OCI-LY7 (cell line): Measurements from ENCODE around the gene C1orf21. TPM values are rescaled to one million over a fixed set of nuclear protein-coding genes. Genes with fewer than 3 reads are reported as not detected.

Source experiments
- BruUV-seq: library from RNA; stranded (reverse); fragments of 400-500 nt; replicated peaks from 2 replicates; lab custom pipeline; 2021; lab: Mats Ljungman, UMichigan
- CTCF ChIA-PET: fragments of 300-600 bp; sonication (Branson Sonifier 250); formaldehyde crosslinking; loops from one replicate; lab custom pipeline; 2022; ENCODE audit warnings: antibody characterized with exemption; ENCODE audit not compliant: unreplicated experiment; lab: Charles Lee
- POLR2A ChIA-PET: fragments of 300-600 bp; sonication (Branson Sonifier 250); formaldehyde crosslinking; loops from one replicate; lab custom pipeline; 2022; ENCODE audit warnings: antibody characterized with exemption; lab: Charles Lee
- DNase-seq: peaks from one replicate; pipeline ENCODE4 v3.0.0-alpha.2; 2015; ENCODE audit warnings: low spot score
- H2AFZ ChIP-seq: fragments of 200-600 bp; sonication (generic), shearing (Covaris generic); 2 replicates; pipeline ENCODE4 v1.6.1; 2014; ENCODE audit warnings: mild to moderate bottlenecking, antibody characterized with exemption, low read length, moderate library complexity
- H3K27ac ChIP-seq: fragments of 200-600 bp; sonication (generic); 2 replicates; pipeline ENCODE4 v1.5.1; 2014; ENCODE audit warnings: mixed run types, low read depth, mild to moderate bottlenecking, moderate library complexity, low read length, inconsistent platforms; ENCODE audit not compliant: poor library complexity, severe bottlenecking
- H3K36me3 ChIP-seq: fragments of 200-600 bp; sonication (generic); 2 replicates; pipeline ENCODE4 v1.6.1; 2014; ENCODE audit warnings: mild to moderate bottlenecking, antibody characterized with exemption, low read length, moderate library complexity, mixed read lengths; ENCODE audit not compliant: insufficient read depth
- H3K4me1 ChIP-seq: fragments of 200-600 bp; sonication (generic); 2 replicates; pipeline ENCODE4 v1.5.1; 2014; ENCODE audit warnings: mild to moderate bottlenecking, low read length; ENCODE audit not compliant: insufficient read depth, poor library complexity, severe bottlenecking
- H3K4me2 ChIP-seq: fragments of 200-600 bp; sonication (generic); 2 replicates; pipeline ENCODE4 v1.6.1; 2014; ENCODE audit warnings: mild to moderate bottlenecking, low read length
- H3K4me3 ChIP-seq: fragments of 200-600 bp; sonication (generic); 2 replicates; pipeline ENCODE4 v1.5.1; 2014; ENCODE audit warnings: mild to moderate bottlenecking, low read depth, low read length; ENCODE audit not compliant: poor library complexity, severe bottlenecking
- H3K79me2 ChIP-seq: fragments of 200-600 bp; sonication (generic); 2 replicates; pipeline ENCODE4 v1.6.1; 2016; ENCODE audit warnings: low read depth, mild to moderate bottlenecking, low read length, moderate library complexity, mixed read lengths; ENCODE audit not compliant: insufficient read depth
- H3K9me2 ChIP-seq: fragments of 200-600 bp; sonication (generic); 2 replicates; pipeline ENCODE4 v1.6.1; 2016; ENCODE audit warnings: mild to moderate bottlenecking, low read length, mixed read lengths; ENCODE audit not compliant: insufficient read depth
- H3K9me3 ChIP-seq: fragments of 200-600 bp; sonication (generic); 2 replicates; pipeline ENCODE4 v1.6.1; 2014; ENCODE audit warnings: mild to moderate bottlenecking, mixed run types, low read length, mixed read lengths
- H4K20me1 ChIP-seq: fragments of 200-600 bp; sonication (generic); 2 replicates; pipeline ENCODE4 v1.6.1; 2014; ENCODE audit warnings: mild to moderate bottlenecking, antibody characterized with exemption, low read length, moderate library complexity, mixed read lengths; ENCODE audit not compliant: insufficient read depth
- EZH2phosphoT487 ChIP-seq: fragments of 200-600 bp; sonication (generic); IDR thresholded peaks from 2 replicates; pipeline ENCODE4 v1.6.1; 2018; ENCODE audit warnings: low read depth, borderline replicate concordance, mild to moderate bottlenecking, mixed run types, antibody characterized with exemption, low read length, moderate library complexity, mixed read lengths
- intact Hi-C: fragments of 100-400 bp; cut with micrococcal nuclease; formaldehyde crosslinking; loops from one replicate; pipeline ENCODE4 v1.10.0; 2022; ENCODE audit not compliant: unreplicated experiment
- total RNA-seq, 2 experiments: library from RNA; depleted of rRNA in 1 of 2; stranded (reverse); fragments of >200 nt in 1 of 2; shearing (Covaris generic) in 1 of 2; gene quantifications; 2 replicates each; pipeline ENCODE4 v1.2.3, GENCODE V29; 2014 to 2022
- TF ChIP-seq, protein P1 (sequence below): fragments of 200-600 bp; sonication (generic); conservative IDR thresholded peaks from 2 replicates; pipeline ENCODE4 v1.5.1; 2014; ENCODE audit warnings: mild to moderate bottlenecking, antibody characterized with exemption, low read length, moderate library complexity, mixed read lengths

The C1orf21 gene
- total RNA-seq, 2 experiments from 2014 or later, result not detected

DNA sequence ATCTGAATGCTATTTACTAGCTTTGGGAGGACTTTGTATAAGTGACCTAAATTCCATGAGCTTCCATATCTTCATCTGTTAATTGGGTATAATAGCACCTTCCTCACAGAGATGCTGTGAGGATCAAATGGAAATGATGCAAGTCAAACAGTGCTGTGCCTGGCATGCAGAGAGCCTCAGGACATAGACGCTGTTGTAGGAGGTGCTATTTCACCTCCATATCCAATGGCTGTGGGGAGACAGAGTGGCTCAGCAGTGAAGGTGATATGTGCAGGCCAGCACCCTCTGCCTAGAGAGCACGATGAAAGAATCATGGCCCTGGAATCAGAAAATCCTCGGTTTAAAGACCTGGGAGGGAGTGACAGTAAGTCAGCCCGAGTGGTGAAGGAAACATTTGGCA, 16.0 kb upstream of the C1orf21 start:
- TF ChIP-seq, protein P1, sequence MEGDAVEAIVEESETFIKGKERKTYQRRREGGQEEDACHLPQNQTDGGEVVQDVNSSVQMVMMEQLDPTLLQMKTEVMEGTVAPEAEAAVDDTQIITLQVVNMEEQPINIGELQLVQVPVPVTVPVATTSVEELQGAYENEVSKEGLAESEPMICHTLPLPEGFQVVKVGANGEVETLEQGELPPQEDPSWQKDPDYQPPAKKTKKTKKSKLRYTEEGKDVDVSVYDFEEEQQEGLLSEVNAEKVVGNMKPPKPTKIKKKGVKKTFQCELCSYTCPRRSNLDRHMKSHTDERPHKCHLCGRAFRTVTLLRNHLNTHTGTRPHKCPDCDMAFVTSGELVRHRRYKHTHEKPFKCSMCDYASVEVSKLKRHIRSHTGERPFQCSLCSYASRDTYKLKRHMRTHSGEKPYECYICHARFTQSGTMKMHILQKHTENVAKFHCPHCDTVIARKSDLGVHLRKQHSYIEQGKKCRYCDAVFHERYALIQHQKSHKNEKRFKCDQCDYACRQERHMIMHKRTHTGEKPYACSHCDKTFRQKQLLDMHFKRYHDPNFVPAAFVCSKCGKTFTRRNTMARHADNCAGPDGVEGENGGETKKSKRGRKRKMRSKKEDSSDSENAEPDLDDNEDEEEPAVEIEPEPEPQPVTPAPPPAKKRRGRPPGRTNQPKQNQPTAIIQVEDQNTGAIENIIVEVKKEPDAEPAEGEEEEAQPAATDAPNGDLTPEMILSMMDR, result no peak
- TF ChIP-seq EZH2phosphoT487, result no peak
- no peak overlapping the region for H2AFZ ChIP-seq
- CTCF ChIA-PET, result no interaction called here
- H3K4me3 ChIP-seq, result no peak overlapping the region
- H3K36me3 ChIP-seq, result no peaks in the 10 kb centered on the region
- H3K4me2 ChIP-seq, result no peak overlapping the region
- no peaks in the 10 kb centered on the region for H4K20me1 ChIP-seq
- no peaks in the 10 kb centered on the region for H3K4me1 ChIP-seq
- H3K9me3 ChIP-seq, result no peaks in the 10 kb centered on the region
- H3K79me2 ChIP-seq, result no peaks in the 10 kb centered on the region
- H3K9me2 ChIP-seq, result no peaks in the 10 kb centered on the region
- intact Hi-C loops, result no loop called here
- H3K27ac ChIP-seq, result no peak overlapping the region
- BruUV-seq, result no TSS peak
- no peak for DNase-seq
- POLR2A ChIA-PET, result no interaction called here

DNA sequence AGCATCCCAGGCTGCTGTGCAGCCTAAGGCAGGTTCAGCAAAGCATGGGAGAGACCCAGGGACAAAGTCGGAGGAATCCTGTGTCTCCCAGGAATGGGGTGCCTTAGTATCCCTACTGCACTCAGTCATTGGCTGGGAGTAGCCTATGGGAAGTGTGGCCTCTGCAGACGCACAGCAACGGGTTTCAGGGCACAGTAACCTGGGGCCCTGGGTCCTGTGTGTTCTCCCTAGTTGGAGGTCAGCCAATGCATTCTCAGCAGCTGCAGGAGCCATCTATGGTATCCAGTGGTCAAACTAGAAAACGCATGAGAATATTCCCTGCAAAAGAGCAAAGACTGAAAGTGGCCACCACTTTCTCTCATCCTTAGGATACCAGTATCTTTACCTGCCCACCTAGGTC, 13.7 kb upstream of the C1orf21 start:
- no peak overlapping the region for H3K4me3 ChIP-seq
- intact Hi-C loops, result no loop called here
- no peak overlapping the region for H2AFZ ChIP-seq
- H3K4me1 ChIP-seq, result no peaks in the 10 kb centered on the region
- no peaks in the 10 kb centered on the region for H4K20me1 ChIP-seq
- ChIA-PET CTCF (no interaction called here), POLR2A (no interaction called here)
- no peaks in the 10 kb centered on the region for H3K9me2 ChIP-seq
- no peak overlapping the region for H3K27ac ChIP-seq
- TF ChIP-seq, protein P1, result no peak
- TF ChIP-seq EZH2phosphoT487, result no peak
- no peaks in the 10 kb centered on the region for H3K9me3 ChIP-seq
- no peak overlapping the region for H3K4me2 ChIP-seq
- no peaks in the 10 kb centered on the region for H3K79me2 ChIP-seq
- no peak for DNase-seq
- H3K36me3 ChIP-seq, result no peaks in the 10 kb centered on the region
- no TSS peak for BruUV-seq

- Histone ChIP-seq H3K27ac (no peak overlapping the region), H4K20me1 (no peaks in the 10 kb centered on the region), H2AFZ (no peak overlapping the region), H3K79me2 (no peaks in the 10 kb centered on the region), H3K9me2 (no peaks in the 10 kb centered on the region), H3K4me2 (no peak overlapping the region), H3K4me3 (no peak overlapping the region), H3K36me3 (no peaks in the 10 kb centered on the region), H3K9me3 (no peaks in the 10 kb centered on the region), H3K4me1 (no peaks in the 10 kb centered on the region)
- no TSS peak for BruUV-seq
- DNase-seq, result no peak
- intact Hi-C loops, result no loop called here
- POLR2A ChIA-PET, result no interaction called here
- TF ChIP-seq, protein P1, result no peak
- no peak for TF ChIP-seq EZH2phosphoT487
- CTCF ChIA-PET, result interaction anchor here (0.5 kb wide), 1 partner anchor 18 kb away, joined by 3 read pairs; no protein-coding TSS in a partner anchor
Observed at GRCh38 chr1:184376369-184376768, 10.5 kb upstream of the C1orf21 start.
